ACC112 (cell line): ENCODE data around the gene TNFSF13.

Source experiments
- H2AFZ ChIP-seq: fragments of 200-600 bp; sonication (generic); one replicate; pipeline ENCODE4 v1.6.0; 2017; ENCODE audit warnings: antibody characterized with exemption, low read length; ENCODE audit not compliant: unreplicated experiment
- H3K27ac ChIP-seq: fragments of 200-600 bp; sonication (generic); 2 replicates; pipeline ENCODE4 v1.5.1; 2014; ENCODE audit warnings: low read depth, mild to moderate bottlenecking, antibody characterized with exemption, low read length, moderate library complexity
- H3K27me3 ChIP-seq: fragments of 200-600 bp; sonication (generic); 2 replicates; pipeline ENCODE4 v1.6.1; 2014; ENCODE audit warnings: mild to moderate bottlenecking, antibody characterized with exemption, low read length, moderate library complexity, mixed read lengths; ENCODE audit not compliant: insufficient read depth
- H3K36me3 ChIP-seq: fragments of 200-600 bp; sonication (generic); 2 replicates; pipeline ENCODE4 v1.6.1; 2016; ENCODE audit warnings: mild to moderate bottlenecking, antibody characterized with exemption, low read length, moderate library complexity, mixed read lengths; ENCODE audit not compliant: insufficient read depth
- H3K4me1 ChIP-seq: fragments of 200-600 bp; sonication (generic); one replicate; pipeline ENCODE4 v1.6.1; 2016; ENCODE audit warnings: low read length, mixed read lengths; ENCODE audit not compliant: insufficient read depth, unreplicated experiment, control insufficient read depth
- H3K4me3 ChIP-seq: fragments of 200-600 bp; sonication (generic); 2 replicates; pipeline ENCODE4 v1.5.1; 2014; ENCODE audit warnings: mild to moderate bottlenecking, low read depth, low read length
- H3K79me2 ChIP-seq: fragments of 200-600 bp; sonication (generic); one replicate; pipeline ENCODE4 v1.6.0; 2016; ENCODE audit warnings: low read length; ENCODE audit not compliant: control insufficient read depth, unreplicated experiment, insufficient read depth

TNFSF13 gene

DNA sequence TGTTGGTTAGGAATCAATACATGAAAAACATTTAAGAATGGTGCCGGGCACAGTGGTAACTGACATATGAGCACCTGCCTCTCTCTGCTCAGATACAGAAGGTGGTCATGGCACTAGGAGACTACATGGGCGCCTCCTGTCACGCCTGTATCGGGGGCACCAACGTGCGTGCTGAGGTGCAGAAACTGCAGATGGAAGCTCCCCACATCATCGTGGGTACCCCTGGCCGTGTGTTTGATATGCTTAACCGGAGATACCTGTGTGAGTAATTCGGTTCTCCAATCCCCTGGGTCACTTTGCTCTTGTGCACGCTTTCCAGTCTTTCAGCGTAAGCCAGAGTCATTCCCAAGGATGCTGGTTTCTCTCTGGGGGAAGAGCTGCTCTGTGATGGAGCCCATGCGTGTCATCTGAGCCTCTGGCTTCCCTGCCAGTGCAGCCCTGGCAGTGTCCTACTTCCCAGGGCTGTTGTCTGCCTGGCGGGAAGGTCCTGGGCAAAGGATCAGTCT, 17.9 kb downstream of the TNFSF13 start:
- H3K36me3 ChIP-seq = peaks cover 52% of the 10 kb centered on the region
- no peak overlapping the region for H2AFZ ChIP-seq
- H3K79me2 ChIP-seq = peaks cover 67% of the 10 kb centered on the region
- peak overlapping the region; percentile 88; the same call in 1 of the 2 replicates for H3K27ac ChIP-seq
- no peaks in the 10 kb centered on the region for H3K27me3 ChIP-seq
- H3K4me1 ChIP-seq = peaks cover 65% of the 10 kb centered on the region
- H3K4me3 ChIP-seq = peak overlapping the region; percentile 90; the same call in 1 of the 2 replicates

DNA sequence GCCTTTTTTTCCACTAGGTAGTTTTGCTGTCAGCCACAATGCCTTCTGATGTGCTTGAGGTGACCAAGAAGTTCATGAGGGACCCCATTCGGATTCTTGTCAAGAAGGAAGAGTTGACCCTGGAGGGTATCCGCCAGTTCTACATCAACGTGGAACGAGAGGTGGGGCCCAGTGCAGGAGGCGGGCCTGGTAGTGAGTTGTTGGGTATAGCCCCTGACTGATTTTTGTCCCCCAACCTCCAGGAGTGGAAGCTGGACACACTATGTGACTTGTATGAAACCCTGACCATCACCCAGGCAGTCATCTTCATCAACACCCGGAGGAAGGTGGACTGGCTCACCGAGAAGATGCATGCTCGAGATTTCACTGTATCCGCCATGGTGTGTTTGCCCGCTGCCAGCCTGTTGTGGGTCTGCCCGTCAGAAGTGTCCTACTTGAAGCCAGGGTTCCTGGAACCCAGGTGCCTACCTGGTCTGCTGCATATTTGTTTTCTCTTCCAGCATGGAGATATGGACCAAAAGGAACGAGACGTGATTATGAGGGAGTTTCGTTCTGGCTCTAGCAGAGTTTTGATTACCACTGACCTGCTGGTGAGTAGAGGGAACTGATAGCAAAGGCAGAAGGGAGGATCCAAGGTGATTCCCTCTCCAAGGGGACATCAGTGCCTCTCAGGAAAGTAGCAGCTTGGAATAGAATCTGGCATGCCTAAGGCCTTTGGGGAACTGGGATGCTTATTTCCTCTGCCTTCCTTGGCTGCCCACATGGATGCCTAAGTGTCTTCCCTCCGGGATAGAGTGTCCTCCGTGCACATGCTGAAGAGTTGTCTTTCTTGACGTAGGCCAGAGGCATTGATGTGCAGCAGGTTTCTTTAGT, 19.0 kb downstream of the TNFSF13 start:
- H3K27me3 ChIP-seq = no peaks in the 10 kb centered on the region
- peaks cover 52% of the 10 kb centered on the region for H3K36me3 ChIP-seq
- no peak overlapping the region for H3K4me3 ChIP-seq
- peaks cover 66% of the 10 kb centered on the region for H3K79me2 ChIP-seq
- peak overlapping the region; percentile 88 for H3K27ac ChIP-seq
- H2AFZ ChIP-seq = no peak overlapping the region
- peaks cover 67% of the 10 kb centered on the region for H3K4me1 ChIP-seq

DNA sequence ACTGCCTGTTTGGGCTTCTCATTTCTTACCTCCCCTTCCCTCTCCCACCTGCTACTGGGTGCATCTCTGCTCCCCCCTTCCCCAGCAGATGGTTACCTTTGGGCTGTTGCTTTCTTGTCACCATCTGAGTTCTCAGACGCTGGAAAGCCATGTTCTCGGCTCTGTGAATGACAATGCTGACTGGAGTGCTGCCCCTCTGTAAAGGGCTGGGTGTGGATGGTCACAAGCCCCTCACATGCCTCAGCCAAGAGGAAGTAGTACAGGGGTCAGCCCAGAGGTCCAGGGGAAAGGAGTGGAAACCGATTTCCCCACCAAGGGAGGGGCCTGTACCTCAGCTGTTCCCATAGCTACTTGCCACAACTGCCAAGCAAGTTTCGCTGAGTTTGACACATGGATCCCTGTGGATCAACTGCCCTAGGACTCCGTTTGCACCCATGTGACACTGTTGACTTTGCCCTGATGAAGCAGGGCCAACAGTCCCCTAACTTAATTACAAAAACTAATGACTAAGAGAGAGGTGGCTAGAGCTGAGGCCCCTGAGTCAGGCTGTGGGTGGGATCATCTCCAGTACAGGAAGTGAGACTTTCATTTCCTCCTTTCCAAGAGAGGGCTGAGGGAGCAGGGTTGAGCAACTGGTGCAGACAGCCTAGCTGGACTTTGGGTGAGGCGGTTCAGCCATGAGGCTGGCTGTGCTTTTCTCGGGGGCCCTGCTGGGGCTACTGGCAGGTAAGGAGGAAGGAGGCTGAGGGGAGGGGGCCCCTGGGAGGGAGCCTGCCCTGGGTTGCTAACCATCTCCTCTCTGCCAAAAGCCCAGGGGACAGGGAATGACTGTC, 20.7 kb downstream of the TNFSF13 start, which contains the start of gene CD68:
TSS of gene CD68 (plus strand) at position 638 of the 833 bp plus-strand sequence. CDS start at position 678, 40 bp downstream.
- Histone ChIP-seq H3K79me2 (peaks cover 58% of the 10 kb centered on the region), H3K27me3 (no peaks in the 10 kb centered on the region), H2AFZ (no peak within 1 kb of the TSS), H3K36me3 (peaks cover 40% of the 10 kb centered on the region), H3K4me1 (peaks cover 76% of the 10 kb centered on the region), H3K4me3 (peak within 1 kb of the TSS; percentile 54), H3K27ac (peak within 1 kb of the TSS; percentile 85)

GRCh38 chr17:7579834-7580603, 21.5 kb downstream of the TNFSF13 start:
- Histone ChIP-seq H3K36me3 (peaks cover 32% of the 10 kb centered on the region), H3K27me3 (no peaks in the 10 kb centered on the region), H3K4me3 (peak overlapping the region; percentile 54), H3K4me1 (peaks cover 69% of the 10 kb centered on the region), H3K79me2 (peaks cover 58% of the 10 kb centered on the region), H3K27ac (peak overlapping the region; percentile 85), H2AFZ (no peak overlapping the region)

DNA sequence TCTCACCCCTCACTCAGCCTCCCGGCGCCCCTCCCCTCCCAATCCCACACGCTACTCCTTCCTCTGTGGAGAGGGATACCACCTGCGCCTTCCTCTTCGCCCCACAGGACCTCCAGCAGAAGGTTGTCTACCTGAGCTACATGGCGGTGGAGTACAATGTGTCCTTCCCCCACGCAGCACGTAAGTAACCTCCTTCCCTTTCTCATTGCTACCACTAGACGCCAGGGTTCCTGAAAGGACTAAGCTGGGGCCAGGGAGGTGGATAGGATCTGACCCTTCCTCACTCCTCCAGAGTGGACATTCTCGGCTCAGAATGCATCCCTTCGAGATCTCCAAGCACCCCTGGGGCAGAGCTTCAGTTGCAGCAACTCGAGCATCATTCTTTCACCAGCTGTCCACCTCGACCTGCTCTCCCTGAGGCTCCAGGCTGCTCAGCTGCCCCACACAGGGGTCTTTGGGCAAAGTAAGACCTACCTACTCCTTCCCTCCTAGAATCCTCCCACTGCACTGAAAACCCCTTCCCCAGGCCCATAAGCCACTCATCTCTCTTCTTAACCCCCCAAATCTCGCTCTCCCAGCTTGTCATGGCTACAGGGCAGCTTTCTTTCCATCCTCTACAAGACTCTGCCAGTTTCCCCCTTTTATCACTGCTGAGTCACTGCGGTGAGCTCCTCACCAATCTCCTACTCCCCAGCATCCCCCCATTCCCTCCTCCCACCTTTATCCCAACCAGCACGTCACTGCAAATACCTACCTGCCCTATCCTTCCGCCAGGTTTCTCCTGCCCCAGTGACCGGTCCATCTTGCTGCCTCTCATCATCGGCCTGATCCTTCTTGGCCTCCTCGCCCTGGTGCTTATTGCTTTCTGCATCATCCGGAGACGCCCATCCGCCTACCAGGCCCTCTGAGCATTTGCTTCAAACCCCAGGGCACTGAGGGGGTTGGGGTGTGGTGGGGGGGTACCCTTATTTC, 22.3 kb downstream of the TNFSF13 start:
- H3K4me1 ChIP-seq = peaks cover 62% of the 10 kb centered on the region
- H3K27ac ChIP-seq = peak overlapping the region; percentile 85
- H3K36me3 ChIP-seq = peaks cover 24% of the 10 kb centered on the region
- H3K79me2 ChIP-seq = peaks cover 57% of the 10 kb centered on the region
- H2AFZ ChIP-seq = no peak overlapping the region
- peak overlapping the region; percentile 54 for H3K4me3 ChIP-seq
- no peaks in the 10 kb centered on the region for H3K27me3 ChIP-seq

GRCh38 chr17:7582396-7583252, 24.1 kb downstream of the TNFSF13 start:
- Histone ChIP-seq H3K36me3 (peaks cover 6% of the 10 kb centered on the region), H2AFZ (peak overlapping the region; percentile 41), H3K4me1 (peaks cover 56% of the 10 kb centered on the region), H3K27ac (peak overlapping the region; percentile 89), H3K79me2 (peaks cover 40% of the 10 kb centered on the region), H3K27me3 (no peaks in the 10 kb centered on the region), H3K4me3 (peak overlapping the region; percentile 77)

GRCh38 chr17:7583253-7584109, 24.9 kb downstream of the TNFSF13 start, which contains the start of gene MPDU1:
MPDU1 (plus strand) TSS chr17:7583852; CDS start chr17:7583863, 11 bp downstream.
- peak within 1 kb of the TSS; percentile 89 for H3K27ac ChIP-seq
- peak within 1 kb of the TSS; percentile 77 for H3K4me3 ChIP-seq
- H3K4me1 ChIP-seq = peaks cover 61% of the 10 kb centered on the region
- H3K79me2 ChIP-seq = peaks cover 38% of the 10 kb centered on the region
- peak within 1 kb of the TSS; percentile 70 for H2AFZ ChIP-seq
- H3K27me3 ChIP-seq = no peaks in the 10 kb centered on the region
- no peaks in the 10 kb centered on the region for H3K36me3 ChIP-seq

GRCh38 chr17:7586673-7587419, 28.3 kb downstream of the TNFSF13 start:
- Histone ChIP-seq H3K4me3 (no peak overlapping the region), H3K4me1 (peaks cover 59% of the 10 kb centered on the region)

More at GRCh38 chr17:7586673-7587419, 28.3 kb downstream of the TNFSF13 start:
- H3K36me3 ChIP-seq = 0 out of 2 replicates have a peak, but pooled peaks cover 3% of the 10 kb centered on the region
- H2AFZ ChIP-seq = no peak overlapping the region
- H3K27ac ChIP-seq = peak overlapping the region; percentile 30
- H3K27me3 ChIP-seq = no peaks in the 10 kb centered on the region
- peaks cover 34% of the 10 kb centered on the region for H3K79me2 ChIP-seq
